GM19238 (cell line): Measurements from ENCODE around the gene EXOC6.
"Not testable (repeated sequence)": the region's sequence is repeated elsewhere in the genome, so short reads cannot be mapped to it uniquely, and the experiment has no call there.

ENCODE experiments used
- DNase-seq: peaks from one replicate; pipeline ENCODE4 v3.0.0; 2011; ENCODE audit warnings: low spot score; ENCODE audit not compliant: insufficient read length

EXOC6 gene

GRCh38 chr10:92880233-92880861 lies 32.0 kb downstream of the EXOC6 start:
- DNase-seq, result no peak

- DNase-seq, result no peak
Measured at GRCh38 chr10:92880917-92881316, 32.6 kb downstream of the EXOC6 start.

GRCh38 chr10:92886334-92886961 lies 38.1 kb downstream of the EXOC6 start:
- no peak for DNase-seq

- no peak for DNase-seq
Measured at GRCh38 chr10:92890471-92890870, 42.2 kb downstream of the EXOC6 start.

- no peak for DNase-seq
Measured at GRCh38 chr10:92891885-92892690, 43.8 kb downstream of the EXOC6 start.

- no peak for DNase-seq
Measured at GRCh38 chr10:92892691-92893054, 44.4 kb downstream of the EXOC6 start.

GRCh38 chr10:92894081-92894655 lies 45.8 kb downstream of the EXOC6 start:
- no peak for DNase-seq

GRCh38 chr10:92897916-92898315 lies 49.6 kb downstream of the EXOC6 start:
- no peak for DNase-seq

GRCh38 chr10:92901819-92902251 lies 53.5 kb downstream of the EXOC6 start:
- no peak for DNase-seq

GRCh38 chr10:92903633-92904032 lies 55.3 kb downstream of the EXOC6 start:
- DNase-seq, result no peak

GRCh38 chr10:92907280-92907679 lies 59.0 kb downstream of the EXOC6 start:
- no peak for DNase-seq

GRCh38 chr10:92912631-92913030 lies 64.3 kb downstream of the EXOC6 start:
- DNase-seq, result not testable (repeated sequence)

- no peak for DNase-seq
Measured at GRCh38 chr10:92913973-92914372, 65.7 kb downstream of the EXOC6 start.

- peak; percentile 8 for DNase-seq
Measured at GRCh38 chr10:92914478-92915325, 66.4 kb downstream of the EXOC6 start.

- no peak for DNase-seq
Measured at GRCh38 chr10:92915892-92916291, 67.6 kb downstream of the EXOC6 start.

GRCh38 chr10:92916433-92916832 lies 68.1 kb downstream of the EXOC6 start:
- no peak for DNase-seq

- DNase-seq, result no peak
Measured at GRCh38 chr10:92918603-92919002, 70.3 kb downstream of the EXOC6 start.

- no peak for DNase-seq
Measured at GRCh38 chr10:92920866-92921265, 72.5 kb downstream of the EXOC6 start.

GRCh38 chr10:92923416-92923815 lies 75.1 kb downstream of the EXOC6 start:
- DNase-seq, result no peak

GRCh38 chr10:92929896-92930295 lies 81.6 kb downstream of the EXOC6 start:
- no peak for DNase-seq

GRCh38 chr10:92931597-92931996 lies 83.3 kb downstream of the EXOC6 start:
- no peak for DNase-seq
